HCT116 (cell line): Measurements from ENCODE around the gene ZFP92. TPM values are rescaled to one million over a fixed set of nuclear protein-coding genes. Genes with fewer than 3 reads are reported as not detected.

Source experiments
- ATAC-seq: fragments of 200-7000 bp; cut with Tn5 transposase; 2 replicates; pipeline ENCODE4 v1.9.1; 2020; ENCODE audit warnings: mild to moderate bottlenecking, moderate library complexity
- BruUV-seq: library from RNA; stranded (reverse); fragments of 400-500 nt; replicated peaks from 2 replicates; lab custom pipeline; 2021; lab: Mats Ljungman, UMichigan
- CTCF ChIA-PET: fragments of 300-600 bp; sonication (Branson Sonifier 250); formaldehyde crosslinking; loops from one replicate; lab custom pipeline; 2021; ENCODE audit warnings: antibody characterized with exemption; lab: Charles Lee
- POLR2A ChIA-PET: fragments of 300-600, 350-600 bp; sonication (Branson Sonifier 250); formaldehyde crosslinking; loops from one replicate; lab custom pipeline; 2021; ENCODE audit warnings: antibody characterized with exemption; lab: Charles Lee
- RAD21 ChIA-PET, 2 experiments: fragments of 300-600 bp; sonication (Branson Sonifier 250); formaldehyde crosslinking; loops; one replicate each; lab custom pipeline; 2023; ENCODE audit warnings: low total read pairs in 2 of 2; ENCODE audit not compliant: uncharacterized antibody in 2 of 2, unreplicated experiment in 2 of 2, low non-redundant PET in 1 of 2; lab: Charles Lee
- DNase-seq: peaks from one replicate; pipeline ENCODE4 v3.0.0-alpha.2; 2010; ENCODE audit warnings: low read depth, low spot score
- H2AFZ ChIP-seq: fragments of 200-600 bp; shearing (Covaris generic), sonication (generic); 2 replicates; pipeline ENCODE4 v1.6.1; 2017; ENCODE audit warnings: low read depth, mixed run types, mixed read lengths, antibody characterized with exemption, low read length; ENCODE audit not compliant: poor library complexity, severe bottlenecking
- H3K27ac ChIP-seq: 2 replicates; pipeline ENCODE4 v1.5.1; 2012; ENCODE audit warnings: low read depth, low read length
- H3K27me3 ChIP-seq: fragments of 200-600 bp; sonication (generic); 2 replicates; pipeline ENCODE4 v1.6.1; 2016; ENCODE audit warnings: mixed run types, low read length, mixed read lengths; ENCODE audit not compliant: insufficient read depth
- H3K36me3 ChIP-seq, 2 experiments: fragments of 200-500 bp in 1 of 2; fragments of 200-600 bp in 1 of 2; sonication (Bioruptor generic) in 1 of 2; sonication (generic) in 1 of 2; 2 replicates each; pipeline versions ENCODE4 v1.5.1 to v1.6.1; 2014 to 2016; ENCODE audit warnings: low read length in 2 of 2, inconsistent platforms in 1 of 2, mixed read lengths in 1 of 2, mixed run types in 1 of 2; ENCODE audit not compliant: insufficient read depth in 2 of 2, control insufficient read depth in 1 of 2
- H3K4me1 ChIP-seq, 2 experiments: fragments of 200-600 bp in 1 of 2; sonication (generic) in 1 of 2; 2 replicates each; pipeline versions ENCODE4 v1.5.1 to v1.6.1; 2012 to 2017; ENCODE audit warnings: low read length in 2 of 2, inconsistent platforms in 1 of 2, mild to moderate bottlenecking in 1 of 2, mixed read lengths in 1 of 2, mixed run types in 1 of 2, moderate library complexity in 1 of 2; ENCODE audit not compliant: insufficient read depth in 2 of 2, control insufficient read depth in 1 of 2
- H3K4me2 ChIP-seq: fragments of 200-600 bp; sonication (generic); 2 replicates; pipeline ENCODE4 v1.6.1; 2017; ENCODE audit warnings: mixed run types, low read length, mixed read lengths
- H3K4me3 ChIP-seq, 2 experiments: fragments of 200-600 bp in 1 of 2; sonication (generic) in 1 of 2; replicated peaks in 1 of 2; 2 replicates each; pipeline ENCODE4 v1.5.1; 2011 to 2016; ENCODE audit warnings: low read length in 2 of 2, control low read depth in 1 of 2, low read depth in 1 of 2, mild to moderate bottlenecking in 1 of 2, mixed read lengths in 1 of 2, mixed run types in 1 of 2
- H3K79me2 ChIP-seq: fragments of 200-600 bp; sonication (generic); 2 replicates; pipeline ENCODE4 v1.6.1; 2017; ENCODE audit warnings: mild to moderate bottlenecking, mixed run types, low read length, moderate library complexity, mixed read lengths; ENCODE audit not compliant: insufficient read depth
- H3K9ac ChIP-seq: fragments of 200-600 bp; sonication (generic); 2 replicates; pipeline ENCODE4 v1.6.1; 2016; ENCODE audit warnings: low read length, mixed read lengths
- H3K9me2 ChIP-seq: fragments of 200-600 bp; sonication (generic), shearing (Covaris generic); 2 replicates; pipeline ENCODE4 v1.6.1; 2017; ENCODE audit warnings: mixed run types, mild to moderate bottlenecking, moderate library complexity; ENCODE audit not compliant: insufficient read depth
- H3K9me3 ChIP-seq, 2 experiments: fragments of 200-500 bp in 1 of 2; fragments of 200-600 bp in 1 of 2; sonication (Bioruptor generic) in 1 of 2; sonication (generic) in 1 of 2; 2 replicates each; pipeline ENCODE4 v1.6.1; 2014 to 2017; ENCODE audit warnings: low read length in 2 of 2, mixed read lengths in 2 of 2, inconsistent platforms in 1 of 2, low read depth in 1 of 2, mild to moderate bottlenecking in 1 of 2, mixed run types in 1 of 2, moderate library complexity in 1 of 2; ENCODE audit not compliant: control insufficient read depth in 1 of 2, insufficient read depth in 1 of 2
- H4K20me1 ChIP-seq: fragments of 200-600 bp; sonication (generic), shearing (Covaris generic); 2 replicates; pipeline ENCODE4 v1.6.1; 2017; ENCODE audit warnings: mixed run types, mild to moderate bottlenecking, moderate library complexity; ENCODE audit not compliant: insufficient read depth
- CEBPB ChIP-seq: IDR thresholded peaks from 2 replicates; pipeline ENCODE4 v1.6.1; 2012; ENCODE audit warnings: low read depth
- EGR1 ChIP-seq: IDR thresholded peaks from 2 replicates; pipeline ENCODE4 v1.6.1; 2012; ENCODE audit warnings: low read depth
- ELF1 ChIP-seq: IDR thresholded peaks from 2 replicates; pipeline ENCODE4 v1.6.1; 2012; ENCODE audit warnings: low read depth, borderline replicate concordance
- EZH2phosphoT487 ChIP-seq: fragments of 200-600 bp; IDR thresholded peaks from 2 replicates; pipeline ENCODE4 v1.6.1; 2018; ENCODE audit warnings: antibody characterized with exemption, borderline replicate concordance
- POLR2A ChIP-seq: IDR thresholded peaks from 2 replicates; pipeline ENCODE4 v1.7.0; 2011; ENCODE audit warnings: borderline replicate concordance; ENCODE audit not compliant: insufficient read depth, insufficient read length; ENCODE audit errors: extremely low read depth
- POLR2AphosphoS5 ChIP-seq: IDR thresholded peaks from 2 replicates; pipeline ENCODE4 v1.6.1; 2011; ENCODE audit warnings: mild to moderate bottlenecking, low read depth, low read length, moderate library complexity
- SIN3A ChIP-seq: IDR thresholded peaks from 2 replicates; pipeline ENCODE4 v1.6.1; 2012; ENCODE audit warnings: low read depth
- SP1 ChIP-seq: IDR thresholded peaks from 2 replicates; pipeline ENCODE4 v1.6.1; 2012; ENCODE audit warnings: low read depth
- SRF ChIP-seq: IDR thresholded peaks from 2 replicates; pipeline ENCODE4 v1.6.1; 2012; ENCODE audit warnings: low read depth
- TCF7L2 ChIP-seq: IDR thresholded peaks from 2 replicates; pipeline ENCODE4 v1.7.0; 2011; ENCODE audit warnings: borderline replicate concordance, inconsistent platforms; ENCODE audit not compliant: insufficient read depth, insufficient read length; ENCODE audit errors: extremely low read depth
- YY1 ChIP-seq: IDR thresholded peaks from 2 replicates; pipeline ENCODE4 v1.6.1; 2011; ENCODE audit warnings: low read length, low read depth, moderate library complexity, mild to moderate bottlenecking; ENCODE audit not compliant: insufficient replicate concordance; ENCODE audit errors: extremely low read depth
- ZFX ChIP-seq: fragments of 450-650 bp; IDR thresholded peaks from 2 replicates; pipeline ENCODE4 v1.6.1; 2017
- ZNF274 ChIP-seq: fragments of 200-500 bp; sonication (Bioruptor generic); IDR thresholded peaks from 2 replicates; pipeline ENCODE4 v1.6.1; 2014; ENCODE audit warnings: mild to moderate bottlenecking, low read depth, low read length, inconsistent platforms
- intact Hi-C: fragments of 100-400 bp; cut with micrococcal nuclease; formaldehyde crosslinking; loops from 2 replicates; pipeline ENCODE4 v1.10.0; 2022
- total RNA-seq: library from RNA; stranded (reverse); gene quantifications from one replicate; pipeline ENCODE4 v1.2.1, GENCODE V29; 2021; ENCODE audit not compliant: unreplicated experiment
- TF ChIP-seq, protein P1 (sequence below): IDR thresholded peaks from 2 replicates; pipeline ENCODE4 v1.6.1; 2012
- TF ChIP-seq, protein P2 (sequence below): IDR thresholded peaks from 2 replicates; pipeline ENCODE4 v1.6.1; 2012
- TF ChIP-seq, protein P3 (sequence below), 3 experiments: fragments of 200-600 bp in 1 of 3; sonication (generic) in 1 of 3; IDR thresholded peaks in 2 of 3; conservative IDR thresholded peaks in 1 of 3; 2 replicates each; pipeline ENCODE4 v1.5.1; 2012 to 2017; ENCODE audit warnings: low read depth in 2 of 3, low read length in 2 of 3, antibody characterized with exemption in 1 of 3, borderline replicate concordance in 1 of 3, control low read depth in 1 of 3, mild to moderate bottlenecking in 1 of 3, mixed read lengths in 1 of 3, mixed run types in 1 of 3, moderate library complexity in 1 of 3; ENCODE audit not compliant: insufficient read depth in 1 of 3

The ZFP92 gene
- total RNA-seq, 1 experiment from 2014 or later, result not detected

DNA sequence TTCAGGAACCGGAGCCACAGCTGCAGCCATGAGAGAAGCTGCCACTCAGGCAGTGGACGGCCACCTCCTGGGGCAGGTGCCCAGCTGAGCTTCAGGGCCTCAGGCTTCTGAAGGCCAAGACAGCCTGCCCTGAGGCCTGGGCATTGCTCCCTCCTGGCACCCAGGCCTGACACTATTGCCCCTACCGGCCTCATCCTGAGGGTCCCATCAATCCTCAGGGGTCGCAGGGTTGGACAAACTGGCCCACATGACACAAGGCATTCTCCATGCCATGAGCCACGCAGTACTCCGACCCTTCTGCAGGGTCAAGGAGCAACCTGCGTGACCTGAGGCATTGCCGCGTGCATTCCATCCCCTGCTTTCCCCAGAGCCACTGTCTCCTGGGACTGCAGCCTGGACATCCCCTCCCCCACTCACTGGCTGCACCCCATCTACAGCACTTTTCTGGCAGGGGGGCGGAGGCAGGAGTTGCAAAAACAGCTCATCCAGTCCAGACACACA lies 3.0 kb upstream of the ZFP92 start:
- no peak overlapping the region for H3K9ac ChIP-seq
- no TSS peak for BruUV-seq
- TF ChIP-seq, protein P1, sequence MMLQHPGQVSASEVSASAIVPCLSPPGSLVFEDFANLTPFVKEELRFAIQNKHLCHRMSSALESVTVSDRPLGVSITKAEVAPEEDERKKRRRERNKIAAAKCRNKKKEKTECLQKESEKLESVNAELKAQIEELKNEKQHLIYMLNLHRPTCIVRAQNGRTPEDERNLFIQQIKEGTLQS, result no peak
- TF ChIP-seq, protein P2, sequence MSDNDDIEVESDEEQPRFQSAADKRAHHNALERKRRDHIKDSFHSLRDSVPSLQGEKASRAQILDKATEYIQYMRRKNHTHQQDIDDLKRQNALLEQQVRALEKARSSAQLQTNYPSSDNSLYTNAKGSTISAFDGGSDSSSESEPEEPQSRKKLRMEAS, result no peak
- TF ChIP-seq ZFX, result no peak
- no peak for TF ChIP-seq POLR2AphosphoS5
- TF ChIP-seq SP1, result no peak
- TF ChIP-seq YY1, result no peak
- TF ChIP-seq SRF, result no peak
- TF ChIP-seq TCF7L2, result no peak
- TF ChIP-seq EZH2phosphoT487, result no peak
- no peak for TF ChIP-seq EGR1
- TF ChIP-seq ZNF274, result no peak
- TF ChIP-seq, protein P3, sequence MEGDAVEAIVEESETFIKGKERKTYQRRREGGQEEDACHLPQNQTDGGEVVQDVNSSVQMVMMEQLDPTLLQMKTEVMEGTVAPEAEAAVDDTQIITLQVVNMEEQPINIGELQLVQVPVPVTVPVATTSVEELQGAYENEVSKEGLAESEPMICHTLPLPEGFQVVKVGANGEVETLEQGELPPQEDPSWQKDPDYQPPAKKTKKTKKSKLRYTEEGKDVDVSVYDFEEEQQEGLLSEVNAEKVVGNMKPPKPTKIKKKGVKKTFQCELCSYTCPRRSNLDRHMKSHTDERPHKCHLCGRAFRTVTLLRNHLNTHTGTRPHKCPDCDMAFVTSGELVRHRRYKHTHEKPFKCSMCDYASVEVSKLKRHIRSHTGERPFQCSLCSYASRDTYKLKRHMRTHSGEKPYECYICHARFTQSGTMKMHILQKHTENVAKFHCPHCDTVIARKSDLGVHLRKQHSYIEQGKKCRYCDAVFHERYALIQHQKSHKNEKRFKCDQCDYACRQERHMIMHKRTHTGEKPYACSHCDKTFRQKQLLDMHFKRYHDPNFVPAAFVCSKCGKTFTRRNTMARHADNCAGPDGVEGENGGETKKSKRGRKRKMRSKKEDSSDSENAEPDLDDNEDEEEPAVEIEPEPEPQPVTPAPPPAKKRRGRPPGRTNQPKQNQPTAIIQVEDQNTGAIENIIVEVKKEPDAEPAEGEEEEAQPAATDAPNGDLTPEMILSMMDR (IDR thresholded peaks at IDR 0.05 in 2 of 3, conservative IDR thresholded peaks at IDR 0.05 in 1 of 3; ENCODE audit: borderline replicate concordance in 1 of 3, insufficient read depth in 1 of 3, low read depth in 2 of 3, low read length in 2 of 3), result no peak
- TF ChIP-seq ELF1, result no peak
- TF ChIP-seq CEBPB, result no peak
- TF ChIP-seq POLR2A, result no peak
- no peak for TF ChIP-seq SIN3A
- TF ChIP-seq, all 23 proteins: peak for 0
- POLR2A ChIA-PET, result no interaction called here
- intact Hi-C loops, result no loop called here
- RAD21 ChIA-PET, result no interaction called here
- CTCF ChIA-PET, result no interaction called here
- no peaks in the 10 kb centered on the region for H3K4me1 ChIP-seq
- no peaks in the 10 kb centered on the region for H3K79me2 ChIP-seq
- DNase-seq, result no peak
- no peak overlapping the region for H3K4me3 ChIP-seq
- no peaks in the 10 kb centered on the region for H3K9me2 ChIP-seq
- ATAC-seq, result no peak
- no peak overlapping the region for H2AFZ ChIP-seq
- H3K4me2 ChIP-seq, result no peak overlapping the region
- no peaks in the 10 kb centered on the region for H3K27me3 ChIP-seq
- H3K36me3 ChIP-seq, result no peaks in the 10 kb centered on the region
- H4K20me1 ChIP-seq, result no peaks in the 10 kb centered on the region
- H3K9me3 ChIP-seq, result no peaks in the 10 kb centered on the region
- H3K27ac ChIP-seq, result no peak overlapping the region
